Neural crest cell (in vitro differentiated cells): ENCODE data around the gene POU4F3. TPM values are rescaled to one million over a fixed set of nuclear protein-coding genes. Genes with fewer than 3 reads are reported as not detected.

Experiments used
- DNase-seq: peaks from one replicate; pipeline ENCODE4 v3.0.0; 2021; ENCODE audit warnings: low read depth, mixed read lengths, low spot score
- H3K27ac Mint-ChIP-seq: one replicate; pipeline ENCODE4 v1.8.0; 2021; ENCODE audit warnings: mild to moderate bottlenecking, mixed read lengths; ENCODE audit not compliant: unreplicated experiment
- H3K27me3 Mint-ChIP-seq: 2 replicates; pipeline ENCODE4 v1.8.0; 2021; ENCODE audit warnings: low read depth, mild to moderate bottlenecking, mixed read lengths
- H3K36me3 Mint-ChIP-seq: 2 replicates; pipeline ENCODE4 v1.8.0; 2021; ENCODE audit warnings: low read depth, mild to moderate bottlenecking, mixed read lengths
- H3K4me1 Mint-ChIP-seq: 2 replicates; pipeline ENCODE4 v1.8.0; 2021; ENCODE audit warnings: mixed read lengths
- H3K4me3 Mint-ChIP-seq: one replicate; pipeline ENCODE4 v1.8.0; 2021; ENCODE audit warnings: mild to moderate bottlenecking, mixed read lengths
- H3K9me3 Mint-ChIP-seq: 2 replicates; pipeline ENCODE4 v1.8.0; 2021; ENCODE audit warnings: mixed read lengths
- total RNA-seq: library from RNA; stranded (reverse); gene quantifications from 2 replicates; pipeline ENCODE4 v1.2.1, GENCODE V29; 2021
- TF ChIP-seq, protein P1 (sequence below): fragments of 200-600 bp; sonication (generic); conservative IDR thresholded peaks from 2 replicates; pipeline ENCODE4 v1.5.0; 2021; ENCODE audit warnings: antibody characterized with exemption, mild to moderate bottlenecking

Gene POU4F3
- total RNA-seq, 1 donor from 2014 or later: 0.09 TPM

DNA sequence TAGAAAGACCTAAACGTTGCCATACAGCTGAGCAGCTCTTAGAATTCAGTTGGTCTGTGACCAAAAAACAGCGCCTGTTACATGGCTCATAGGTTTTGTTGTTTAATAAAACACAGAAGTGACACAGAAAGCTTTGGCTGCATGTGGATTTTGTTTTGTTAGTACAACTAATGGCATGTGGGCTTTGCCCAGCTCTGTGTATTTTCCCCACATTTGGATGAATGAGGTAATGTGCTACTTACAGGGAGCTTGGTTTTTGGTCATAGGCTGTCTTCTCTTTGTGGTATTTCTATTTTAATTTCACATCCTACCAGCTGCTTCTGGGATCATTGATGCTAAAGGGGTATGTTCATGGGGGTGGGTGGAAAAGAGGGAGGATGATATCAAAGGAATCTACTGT lies 37.0 kb upstream of the POU4F3 start:
- H3K4me1 Mint-ChIP-seq: no peaks in the 10 kb centered on the region
- no peaks in the 10 kb centered on the region for H3K36me3 Mint-ChIP-seq
- no peak overlapping the region for H3K27ac Mint-ChIP-seq
- peaks cover 47% of the 10 kb centered on the region for H3K27me3 Mint-ChIP-seq
- DNase-seq: no peak
- TF ChIP-seq, protein P1, sequence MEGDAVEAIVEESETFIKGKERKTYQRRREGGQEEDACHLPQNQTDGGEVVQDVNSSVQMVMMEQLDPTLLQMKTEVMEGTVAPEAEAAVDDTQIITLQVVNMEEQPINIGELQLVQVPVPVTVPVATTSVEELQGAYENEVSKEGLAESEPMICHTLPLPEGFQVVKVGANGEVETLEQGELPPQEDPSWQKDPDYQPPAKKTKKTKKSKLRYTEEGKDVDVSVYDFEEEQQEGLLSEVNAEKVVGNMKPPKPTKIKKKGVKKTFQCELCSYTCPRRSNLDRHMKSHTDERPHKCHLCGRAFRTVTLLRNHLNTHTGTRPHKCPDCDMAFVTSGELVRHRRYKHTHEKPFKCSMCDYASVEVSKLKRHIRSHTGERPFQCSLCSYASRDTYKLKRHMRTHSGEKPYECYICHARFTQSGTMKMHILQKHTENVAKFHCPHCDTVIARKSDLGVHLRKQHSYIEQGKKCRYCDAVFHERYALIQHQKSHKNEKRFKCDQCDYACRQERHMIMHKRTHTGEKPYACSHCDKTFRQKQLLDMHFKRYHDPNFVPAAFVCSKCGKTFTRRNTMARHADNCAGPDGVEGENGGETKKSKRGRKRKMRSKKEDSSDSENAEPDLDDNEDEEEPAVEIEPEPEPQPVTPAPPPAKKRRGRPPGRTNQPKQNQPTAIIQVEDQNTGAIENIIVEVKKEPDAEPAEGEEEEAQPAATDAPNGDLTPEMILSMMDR: no peak
- no peaks in the 10 kb centered on the region for H3K9me3 Mint-ChIP-seq
- H3K4me3 Mint-ChIP-seq: no peak overlapping the region

DNA sequence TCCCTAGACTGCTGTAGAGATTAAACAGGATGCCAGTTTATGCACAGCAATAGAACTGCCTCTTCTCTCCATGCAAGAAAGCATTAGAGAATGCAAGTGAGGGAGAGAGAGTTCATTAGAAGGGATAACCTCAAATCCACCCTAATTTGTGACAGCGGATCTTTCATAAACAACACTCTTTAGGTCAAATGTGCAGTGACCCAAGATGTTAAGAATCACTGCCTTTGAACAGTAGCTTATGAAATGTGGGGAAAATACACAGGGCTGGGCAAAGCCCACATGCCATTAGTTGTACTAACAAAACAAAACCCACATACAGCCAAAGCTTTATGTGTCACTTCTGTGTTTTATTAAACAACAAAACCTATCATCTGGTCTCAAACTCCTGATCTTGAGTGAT lies 36.2 kb upstream of the POU4F3 start:
- Mint-ChIP-seq H3K36me3 (no peaks in the 10 kb centered on the region), H3K27me3 (peaks cover 47% of the 10 kb centered on the region), H3K27ac (no peak overlapping the region), H3K4me1 (no peaks in the 10 kb centered on the region), H3K4me3 (no peak overlapping the region), H3K9me3 (no peaks in the 10 kb centered on the region)
- no peak for DNase-seq
- TF ChIP-seq, protein P1: no peak

DNA sequence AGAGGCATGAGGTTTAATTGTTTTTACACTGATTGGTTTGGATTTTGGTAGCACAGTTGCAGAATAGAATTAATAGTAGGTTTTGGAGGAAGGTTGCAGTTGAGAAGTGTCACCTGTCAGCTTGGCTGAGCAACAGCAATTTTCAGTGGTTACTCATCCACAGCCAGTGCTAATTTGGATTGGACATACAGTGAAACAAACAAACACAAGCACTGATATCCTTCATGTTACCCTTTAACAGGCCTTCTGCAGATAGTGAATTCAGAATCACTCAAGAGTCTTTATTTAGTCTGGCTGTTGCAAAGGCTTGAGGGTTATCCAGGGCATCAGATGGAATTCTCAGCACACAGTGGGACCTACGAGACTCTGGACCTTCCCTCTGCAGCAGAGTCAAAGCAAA lies 31.8 kb upstream of the POU4F3 start:
- no peaks in the 10 kb centered on the region for H3K36me3 Mint-ChIP-seq
- H3K4me1 Mint-ChIP-seq: no peaks in the 10 kb centered on the region
- H3K4me3 Mint-ChIP-seq: no peak overlapping the region
- TF ChIP-seq, protein P1: no peak
- no peak overlapping the region for H3K27ac Mint-ChIP-seq
- H3K27me3 Mint-ChIP-seq: peaks cover 28% of the 10 kb centered on the region
- no peak for DNase-seq
- no peaks in the 10 kb centered on the region for H3K9me3 Mint-ChIP-seq

DNA sequence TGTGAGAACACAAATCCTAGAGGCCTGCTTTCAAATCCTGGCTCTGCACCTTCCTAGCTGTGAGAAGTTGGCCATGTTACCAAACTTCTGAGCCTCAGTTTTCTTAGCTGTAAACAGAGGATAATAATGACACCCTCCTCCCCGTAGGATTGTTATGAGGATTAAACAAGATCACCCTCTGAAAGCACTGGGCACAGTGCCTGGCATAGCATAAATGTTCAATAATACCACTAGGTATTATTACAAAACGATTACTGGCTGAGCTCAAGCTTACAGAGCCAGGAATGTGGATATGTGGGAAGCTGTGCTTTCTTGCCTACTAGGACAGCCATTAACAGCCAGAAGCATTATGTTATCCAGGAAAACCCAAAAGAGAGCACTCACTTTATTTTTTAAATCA lies 30.8 kb upstream of the POU4F3 start:
- TF ChIP-seq, protein P1: no peak
- peaks cover 25% of the 10 kb centered on the region for H3K27me3 Mint-ChIP-seq
- no peak overlapping the region for H3K27ac Mint-ChIP-seq
- H3K9me3 Mint-ChIP-seq: no peaks in the 10 kb centered on the region
- no peak for DNase-seq
- H3K4me1 Mint-ChIP-seq: no peaks in the 10 kb centered on the region
- no peaks in the 10 kb centered on the region for H3K36me3 Mint-ChIP-seq
- no peak overlapping the region for H3K4me3 Mint-ChIP-seq

DNA sequence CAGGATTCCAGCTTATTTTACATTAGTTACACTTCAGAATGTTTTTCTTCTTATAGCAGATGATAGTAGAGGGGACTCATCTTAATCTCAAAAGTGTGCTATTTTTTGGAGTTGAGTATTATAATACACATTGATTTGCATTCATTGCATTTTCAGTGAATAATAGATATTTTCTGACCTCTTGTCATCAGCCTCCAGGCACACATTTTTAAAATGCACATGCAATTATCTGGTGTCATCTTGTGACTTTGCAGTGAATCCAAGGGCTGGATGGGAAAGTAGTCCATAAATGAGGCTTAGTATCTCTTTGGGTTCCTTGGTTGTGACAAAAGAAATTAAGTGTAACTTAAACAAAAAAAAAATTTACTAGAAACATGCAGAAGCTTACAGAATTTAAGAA lies 28.1 kb upstream of the POU4F3 start:
- no peak overlapping the region for H3K27ac Mint-ChIP-seq
- H3K9me3 Mint-ChIP-seq: no peaks in the 10 kb centered on the region
- no peaks in the 10 kb centered on the region for H3K4me1 Mint-ChIP-seq
- H3K27me3 Mint-ChIP-seq: peaks cover 23% of the 10 kb centered on the region
- no peak overlapping the region for H3K4me3 Mint-ChIP-seq
- H3K36me3 Mint-ChIP-seq: no peaks in the 10 kb centered on the region
- TF ChIP-seq, protein P1: no peak
- no peak for DNase-seq

DNA sequence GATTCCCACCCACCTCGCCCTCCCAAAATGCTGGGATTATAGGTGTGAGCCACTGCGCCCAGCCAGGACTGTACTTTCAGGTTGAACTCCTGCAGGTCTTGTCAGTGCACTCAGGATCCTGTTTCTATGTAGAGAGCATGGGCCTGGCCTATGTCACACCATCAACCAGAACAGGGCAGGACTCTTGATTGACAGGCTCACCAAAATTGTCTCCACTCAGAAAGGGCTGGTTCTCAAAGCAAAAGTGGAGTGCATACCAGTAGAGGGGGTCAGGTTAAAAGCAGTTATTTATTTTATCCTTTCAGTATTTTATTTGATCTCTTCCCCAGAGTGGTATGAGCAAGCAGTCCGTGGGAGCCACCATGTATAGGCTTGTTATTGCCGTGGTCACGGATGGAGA lies 27.4 kb upstream of the POU4F3 start:
- TF ChIP-seq, protein P1: no peak
- no peak overlapping the region for H3K4me3 Mint-ChIP-seq
- peaks cover 23% of the 10 kb centered on the region for H3K27me3 Mint-ChIP-seq
- no peaks in the 10 kb centered on the region for H3K9me3 Mint-ChIP-seq
- DNase-seq: no peak
- H3K36me3 Mint-ChIP-seq: no peaks in the 10 kb centered on the region
- no peak overlapping the region for H3K27ac Mint-ChIP-seq
- H3K4me1 Mint-ChIP-seq: no peaks in the 10 kb centered on the region
